CMK (cell line): ENCODE measurements around the gene LYST.

ENCODE experiments used
- DNase-seq: peaks from one replicate; pipeline ENCODE4 v3.0.0-alpha.2; 2010; ENCODE audit warnings: low read depth

Gene LYST

DNA sequence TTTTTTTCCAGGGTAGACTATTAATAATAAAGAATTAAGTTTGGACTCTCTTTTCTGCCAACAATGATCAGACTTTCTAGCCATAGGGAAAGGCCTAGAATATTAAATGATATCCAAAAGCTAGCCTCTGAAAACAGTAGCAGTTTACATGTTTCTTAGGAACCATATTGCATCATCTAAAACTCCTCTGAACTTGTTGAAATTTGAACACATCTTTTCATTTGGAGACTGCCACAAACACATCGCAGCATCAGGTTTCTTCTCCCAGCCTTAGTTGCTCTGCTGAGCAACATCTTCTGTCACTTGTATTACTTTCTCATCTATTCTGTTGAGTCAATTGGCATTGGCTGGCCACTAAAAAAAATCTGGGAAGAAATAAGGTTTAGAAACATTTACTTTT lies 153.9 kb downstream of the LYST start:
- no peak for DNase-seq

DNA sequence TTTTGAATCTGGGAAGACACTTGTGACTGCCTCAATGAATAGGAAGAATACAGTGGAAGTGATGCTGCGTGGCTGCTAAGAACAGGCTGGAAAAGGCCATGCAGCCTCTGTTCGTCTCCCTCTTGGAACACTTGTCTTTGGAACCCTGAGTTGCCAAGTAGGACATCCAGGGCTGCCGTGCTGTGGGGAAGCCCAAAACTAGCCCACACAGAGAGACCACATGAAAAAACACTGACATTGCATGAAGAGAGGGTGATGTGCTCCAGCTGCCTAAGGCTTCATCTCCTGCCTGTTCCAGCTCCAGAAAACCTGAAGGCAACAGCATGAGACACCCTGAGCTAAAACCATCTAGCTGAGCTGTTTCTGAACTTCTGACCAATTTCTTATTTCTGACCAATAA lies 156.0 kb downstream of the LYST start:
- DNase-seq: no peak

DNA sequence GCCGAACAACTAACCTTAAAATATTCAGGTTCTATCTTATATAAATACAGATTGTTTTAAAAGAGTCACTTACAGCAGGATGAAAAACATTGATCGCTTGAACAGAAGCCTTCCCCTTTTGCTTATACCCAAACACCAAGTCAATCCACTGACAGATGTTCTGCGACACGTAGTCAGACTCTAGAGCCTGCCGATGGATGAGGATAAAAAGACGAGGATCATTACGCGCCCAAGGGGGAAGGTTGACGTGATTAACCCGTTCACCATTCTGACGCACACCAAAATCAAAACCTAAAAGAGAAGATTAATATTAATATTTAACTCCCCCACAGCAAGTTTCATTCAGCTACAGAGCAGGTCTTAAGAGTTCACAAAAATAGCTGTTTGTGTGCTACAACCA lies 157.7 kb downstream of the LYST start:
- DNase-seq: no peak

DNA sequence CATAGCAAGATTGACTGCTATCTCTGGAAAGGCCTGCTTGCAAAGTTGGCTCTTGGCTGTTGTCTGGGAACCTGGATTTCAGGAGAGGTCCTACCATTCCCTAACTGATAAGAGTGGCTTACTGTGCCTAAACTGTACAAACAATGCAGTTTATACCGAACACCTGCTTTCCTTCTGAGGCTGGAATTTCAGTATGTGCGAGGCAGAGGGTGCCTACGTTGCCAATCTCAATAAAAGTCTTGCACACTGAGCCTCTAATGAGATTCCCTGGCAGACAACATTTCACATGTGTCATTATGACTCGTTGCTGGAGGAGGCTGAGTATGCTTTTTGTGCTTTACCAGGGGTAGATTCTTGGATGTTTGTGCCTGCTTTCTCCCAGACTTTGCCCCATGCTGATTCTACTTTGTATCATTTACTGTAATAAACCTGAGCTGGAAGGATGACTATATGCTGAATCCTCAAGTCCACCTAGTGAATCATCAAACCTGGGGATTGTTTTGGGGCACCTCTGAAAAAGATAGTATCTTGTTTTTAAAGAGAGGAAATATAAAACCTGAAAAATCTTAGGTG lies 158.2 kb downstream of the LYST start:
- DNase-seq: no peak

- no peak for DNase-seq
Observed at GRCh38 chr1:235703506-235703905, 163.2 kb downstream of the LYST start.

DNA sequence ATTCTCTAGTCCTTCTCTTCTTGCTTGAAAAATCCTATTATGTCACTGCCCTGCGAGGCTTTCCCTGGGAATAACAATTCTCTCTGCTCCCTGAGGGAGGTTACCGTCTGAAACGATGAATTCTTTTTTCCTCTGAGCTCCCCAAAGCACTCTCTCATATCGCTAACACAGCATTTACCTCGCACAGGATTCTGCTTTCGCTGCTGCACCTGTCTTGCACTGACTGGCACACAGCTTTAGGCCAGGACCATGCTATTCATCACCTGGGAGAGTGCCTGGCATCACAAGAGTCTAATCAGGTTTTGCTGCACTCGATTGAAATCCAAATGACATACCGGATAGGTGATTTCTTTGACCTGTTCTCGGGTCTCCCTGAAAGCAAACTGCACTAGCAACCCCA lies 164.3 kb downstream of the LYST start:
- no peak for DNase-seq

- no peak for DNase-seq
Observed at GRCh38 chr1:235697508-235697907, 169.2 kb downstream of the LYST start.

DNA sequence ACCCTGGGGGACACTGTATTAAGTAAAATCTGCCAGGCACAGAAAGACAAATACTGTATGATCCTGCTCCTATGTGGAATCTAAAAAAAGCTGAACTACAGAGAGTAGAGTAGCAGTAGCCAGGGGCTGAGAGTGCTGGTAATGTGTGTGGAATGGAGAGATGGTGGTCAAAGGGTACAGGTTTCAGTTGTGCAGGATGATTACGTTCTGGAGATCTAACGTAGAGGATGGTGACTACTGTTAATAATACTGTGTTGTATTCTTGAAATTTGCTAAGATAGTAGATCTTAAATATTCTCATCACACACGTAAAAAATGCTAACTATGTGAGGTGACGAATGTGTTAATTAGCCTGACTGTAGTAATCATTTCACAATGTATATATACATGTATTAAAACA lies 177.3 kb downstream of the LYST start:
- no peak for DNase-seq

GRCh38 chr1:235688096-235688495 lies 178.6 kb downstream of the LYST start:
- no peak for DNase-seq

GRCh38 chr1:235683653-235684052 lies 183.1 kb downstream of the LYST start:
- no peak for DNase-seq

GRCh38 chr1:235682216-235682615 lies 184.5 kb downstream of the LYST start:
- no peak for DNase-seq

- no peak for DNase-seq
Observed at GRCh38 chr1:235679644-235680043, 187.1 kb downstream of the LYST start.

- DNase-seq: no peak
Observed at GRCh38 chr1:235679005-235679404, 187.7 kb downstream of the LYST start.

DNA sequence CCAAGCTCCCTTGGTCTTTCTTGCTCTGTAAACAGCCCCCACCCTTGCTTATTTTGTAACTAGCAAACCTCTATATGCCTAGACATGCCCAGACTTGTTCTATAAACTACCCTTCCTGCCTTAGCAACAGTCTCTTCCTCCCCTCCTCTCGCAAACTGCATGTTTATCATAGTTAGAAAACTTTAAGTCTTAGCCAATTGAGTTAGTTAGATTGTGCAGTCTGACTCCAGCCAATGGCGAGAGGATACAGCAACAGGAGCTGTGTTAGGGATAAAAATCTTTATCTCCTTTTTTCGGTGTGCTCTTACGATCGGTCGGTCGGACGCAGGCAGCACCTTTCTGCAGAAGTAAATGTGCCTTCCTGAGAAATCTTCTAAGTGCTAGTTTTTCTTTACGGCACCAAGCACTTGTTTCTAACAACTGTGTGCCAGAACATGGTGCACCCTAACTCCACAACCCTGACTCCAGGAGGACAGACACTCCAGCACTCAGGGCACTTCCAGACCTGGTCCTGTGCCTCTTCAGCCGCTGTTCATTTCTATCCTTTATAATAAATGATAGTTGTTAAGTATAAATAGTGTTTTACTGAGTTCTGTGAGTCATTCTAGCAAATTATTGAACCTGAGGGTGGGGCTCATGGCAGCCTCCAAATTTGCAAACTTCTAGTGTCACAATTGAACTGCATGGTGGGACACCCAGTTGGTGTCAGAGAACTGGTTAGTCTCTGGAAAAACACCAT lies 191.4 kb downstream of the LYST start:
- DNase-seq: no peak

GRCh38 chr1:235673981-235674380 lies 192.7 kb downstream of the LYST start:
- DNase-seq: no peak

- no peak for DNase-seq
Observed at GRCh38 chr1:235671992-235672391, 194.7 kb downstream of the LYST start.

DNA sequence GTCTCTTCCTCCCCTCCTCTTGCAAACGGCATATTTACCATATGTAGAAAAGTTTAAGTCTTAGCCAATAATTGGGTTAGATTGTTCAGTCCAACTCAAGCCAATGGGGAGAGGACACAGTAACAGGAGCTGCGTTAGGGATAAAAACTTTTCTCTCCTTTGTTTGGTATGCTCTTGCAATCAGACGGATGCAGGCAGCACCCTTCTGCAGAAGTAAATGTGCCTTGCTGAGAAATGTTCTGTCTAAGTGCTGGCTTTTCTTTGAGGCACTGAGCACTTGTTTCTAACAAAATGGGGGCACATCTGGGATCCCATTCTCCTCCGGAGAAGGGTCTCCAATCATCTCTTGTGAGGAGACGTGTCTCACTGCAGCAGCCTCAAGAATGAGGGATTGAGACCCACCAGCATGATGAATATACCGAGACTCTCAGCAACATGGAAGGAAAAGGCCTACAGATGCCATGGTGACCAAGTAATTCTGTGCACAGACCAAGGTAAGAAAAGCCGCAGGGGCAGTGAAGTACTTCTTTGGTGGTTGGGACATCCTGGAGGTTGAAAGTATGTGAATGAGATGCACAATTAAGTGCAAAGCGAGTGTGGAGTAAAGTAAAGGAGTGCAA lies 196.4 kb downstream of the LYST start:
- DNase-seq: no peak

GRCh38 chr1:235669277-235669676 lies 197.4 kb downstream of the LYST start:
- DNase-seq: no peak

DNA sequence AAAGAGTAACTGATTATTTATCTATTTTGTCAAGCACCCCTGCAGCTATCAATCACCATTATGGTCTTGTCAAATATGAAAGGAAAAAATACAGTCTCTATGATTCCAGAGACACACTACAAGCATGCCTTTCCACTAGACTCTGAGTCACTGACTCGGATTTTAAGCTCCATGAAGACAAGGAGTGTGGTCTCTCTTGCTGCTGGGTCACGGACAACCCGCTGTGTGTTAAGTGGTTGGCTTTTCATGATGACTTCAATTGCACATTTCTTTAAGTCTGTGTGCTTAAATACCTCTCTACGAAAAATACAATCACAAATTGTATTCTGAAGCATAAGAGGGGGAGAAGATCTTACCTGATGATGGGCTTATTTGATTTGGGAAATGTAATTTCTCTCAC lies 203.1 kb downstream of the LYST start:
- no peak for DNase-seq

DNA sequence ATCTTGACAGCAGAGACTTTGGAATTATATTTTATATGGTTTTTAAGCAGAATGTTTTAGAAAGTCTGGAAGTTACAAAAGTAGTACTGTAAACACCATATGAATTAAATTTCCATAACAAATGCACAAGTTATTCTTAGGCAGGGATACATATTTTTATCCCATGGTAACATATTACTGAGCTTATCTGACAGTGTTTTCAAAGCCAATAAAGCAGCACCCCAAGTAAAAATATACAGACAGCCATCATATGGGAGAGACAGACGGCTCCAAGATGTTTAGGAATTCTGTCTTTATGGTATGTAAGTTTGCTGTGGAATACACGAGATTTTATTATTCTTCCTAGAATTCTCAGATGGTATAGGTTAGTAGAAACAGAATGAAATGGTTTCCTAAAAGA lies 205.1 kb downstream of the LYST start:
- DNase-seq: no peak

GRCh38 chr1:235659186-235659771 lies 207.4 kb downstream of the LYST start:
- no peak for DNase-seq

DNA sequence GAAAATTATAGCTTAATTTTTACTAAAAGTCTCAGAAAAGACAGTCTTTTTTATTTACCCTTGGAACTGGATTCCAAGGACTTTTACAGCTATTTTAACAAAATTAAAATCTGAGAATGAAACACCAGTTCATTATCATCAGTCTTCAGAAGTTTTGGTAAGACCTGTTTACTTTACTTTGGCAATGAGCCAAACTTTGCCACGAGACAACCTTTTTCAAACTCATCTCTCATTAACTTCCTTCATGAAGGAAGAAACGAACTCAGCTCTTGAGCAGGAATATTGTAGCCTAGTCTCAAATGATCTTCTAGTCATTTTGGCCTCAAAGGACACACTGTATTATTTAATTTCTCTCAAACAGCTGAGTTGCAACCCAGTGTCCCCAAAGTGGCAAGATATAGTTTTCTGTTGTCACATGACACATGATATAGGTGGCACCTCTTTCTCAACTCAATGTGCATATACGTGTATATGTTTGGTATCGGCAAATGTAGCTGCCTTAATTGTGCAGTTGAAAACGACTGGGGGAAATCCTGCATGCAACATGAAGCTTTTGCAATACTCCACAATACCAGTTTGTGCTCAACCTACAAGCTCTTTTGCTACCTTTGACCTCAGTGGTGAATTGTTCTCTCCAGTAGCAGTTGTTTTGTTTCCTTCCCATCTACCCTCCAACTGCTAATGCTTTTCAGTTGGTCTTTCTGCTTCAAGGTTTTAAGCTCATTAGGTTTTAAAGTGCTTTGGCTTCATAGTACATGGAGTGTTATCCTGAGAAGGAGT lies 208.8 kb downstream of the LYST start:
- no peak for DNase-seq

- no peak for DNase-seq
Observed at GRCh38 chr1:235657269-235657668, 209.4 kb downstream of the LYST start.
